Stimulated activated CD4-positive, alpha-beta T cell treated with anti-CD3 and anti-CD28 coated beads, Interleukin-4, amount 100 ng/mL, for 1 hour (primary cell): ENCODE results near the gene NHSL1.

ENCODE experiments used
- DNase-seq: peaks from one replicate; pipeline ENCODE4 v3.0.0-alpha.2; 2020

The NHSL1 gene

GRCh38 chr6:138422861-138423260 lies 76.4 kb downstream of the NHSL1 start:
- no peak for DNase-seq

- DNase-seq: no peak
Observed at GRCh38 chr6:138421608-138422007, 77.7 kb downstream of the NHSL1 start.

GRCh38 chr6:138421089-138421488 lies 78.2 kb downstream of the NHSL1 start:
- no peak for DNase-seq

- DNase-seq: no peak
Observed at GRCh38 chr6:138420356-138420755, 78.9 kb downstream of the NHSL1 start.

GRCh38 chr6:138419766-138420165 lies 79.5 kb downstream of the NHSL1 start:
- DNase-seq: no peak

- no peak for DNase-seq
Observed at GRCh38 chr6:138418118-138418742, 81.1 kb downstream of the NHSL1 start.

- DNase-seq: no peak
Observed at GRCh38 chr6:138417493-138418117, 81.7 kb downstream of the NHSL1 start.

GRCh38 chr6:138416206-138416605 lies 83.1 kb downstream of the NHSL1 start:
- DNase-seq: no peak

- DNase-seq: no peak
Observed at GRCh38 chr6:138415125-138415524, 84.2 kb downstream of the NHSL1 start.

- no peak for DNase-seq
Observed at GRCh38 chr6:138410972-138411880, 88.1 kb downstream of the NHSL1 start.

- no peak for DNase-seq
Observed at GRCh38 chr6:138410048-138410735, 89.1 kb downstream of the NHSL1 start.

GRCh38 chr6:138406443-138406842 lies 92.9 kb downstream of the NHSL1 start:
- no peak for DNase-seq

- no peak for DNase-seq
Observed at GRCh38 chr6:138405816-138406413, 93.4 kb downstream of the NHSL1 start.

- peak; percentile 29 for DNase-seq
Observed at GRCh38 chr6:138404666-138405337, 94.5 kb downstream of the NHSL1 start.

GRCh38 chr6:138403801-138404665 lies 95.3 kb downstream of the NHSL1 start, which contains the start of gene HEBP2:
Gene HEBP2 (plus strand): TSS chr6:138404223. CDS start chr6:138404496, 273 bp downstream.
- DNase-seq: peak; percentile 93

- DNase-seq: peak; percentile 35
Observed at GRCh38 chr6:138403324-138403800, 95.9 kb downstream of the NHSL1 start.

GRCh38 chr6:138402838-138403187 lies 96.5 kb downstream of the NHSL1 start:
- no peak for DNase-seq

- no peak for DNase-seq
Observed at GRCh38 chr6:138401960-138402837, 97.1 kb downstream of the NHSL1 start.

- no peak for DNase-seq
Observed at GRCh38 chr6:138400326-138400725, 99.0 kb downstream of the NHSL1 start.
